GM21381 (cell line): ENCODE data around the gene TBC1D10B.

Source experiments
- ATAC-seq: cut with Tn5 transposase; IDR thresholded peaks from one replicate; pipeline ENCODE4 v1.9.1; 2021; ENCODE audit warnings: mild to moderate bottlenecking, moderate library complexity; ENCODE audit not compliant: unreplicated experiment

Gene TBC1D10B

GRCh38 chr16:30376461-30376902 is 6.2 kb upstream of the TBC1D10B start:
- no peak for ATAC-seq

- no peak for ATAC-seq
These were observed 5.6 kb upstream of the TBC1D10B start for GRCh38 chr16:30375864-30376263.

GRCh38 chr16:30374538-30374937 is 4.2 kb upstream of the TBC1D10B start, which contains the start of gene MYL11:
TSS of gene MYL11 (plus strand) at chr16:30374802. CDS start at chr16:30374858, 56 bp downstream.
- no peak for ATAC-seq

- no peak for ATAC-seq
These were observed 2.4 kb upstream of the TBC1D10B start for GRCh38 chr16:30372725-30373124.

GRCh38 chr16:30372038-30372712 is 1.9 kb upstream of the TBC1D10B start:
- no peak for ATAC-seq

- no peak for ATAC-seq
These were observed 1.0 kb upstream of the TBC1D10B start for GRCh38 chr16:30371248-30371816.

- peak; percentile 1 for ATAC-seq
These were observed 297 bp downstream of the TBC1D10B start for GRCh38 chr16:30369938-30370455.

GRCh38 chr16:30369091-30369937 is 980 bp downstream of the TBC1D10B start:
- ATAC-seq: no peak

GRCh38 chr16:30368792-30369090 is 1.6 kb downstream of the TBC1D10B start:
- ATAC-seq: no peak

GRCh38 chr16:30368122-30368791 is 2.0 kb downstream of the TBC1D10B start:
- ATAC-seq: no peak

GRCh38 chr16:30367349-30368009 is 2.8 kb downstream of the TBC1D10B start:
- no peak for ATAC-seq

GRCh38 chr16:30366511-30366910 is 3.8 kb downstream of the TBC1D10B start:
- no peak for ATAC-seq

- ATAC-seq: no peak
These were observed 5.1 kb downstream of the TBC1D10B start for GRCh38 chr16:30365200-30365599.

GRCh38 chr16:30361180-30361579 is 9.1 kb downstream of the TBC1D10B start:
- no peak for ATAC-seq

- ATAC-seq: no peak
These were observed 10.5 kb downstream of the TBC1D10B start for GRCh38 chr16:30359871-30360170.

GRCh38 chr16:30358990-30359870 is 11.1 kb downstream of the TBC1D10B start:
- ATAC-seq: no peak

GRCh38 chr16:30358577-30358936 is 11.7 kb downstream of the TBC1D10B start:
- no peak for ATAC-seq

GRCh38 chr16:30357715-30358576 is 12.3 kb downstream of the TBC1D10B start:
- ATAC-seq: no peak
